Right lobe of liver (tissue), 4 donors: Measurements from ENCODE around the gene KRCC1.

Source experiments
- CTCF ChIP-seq, 4 donors: fragments of 200-600 bp in 3 of 4; fragments of 450-650 bp in 1 of 4; IDR thresholded peaks; one replicate each; pipeline versions ENCODE4 v1.5.1 to v1.8.0; 2016 to 2022; ENCODE audit warnings: antibody characterized with exemption in 4 of 4, mild to moderate bottlenecking in 2 of 4
- POLR2A ChIP-seq: fragments of 450-650 bp; IDR thresholded peaks from one replicate; pipeline ENCODE4 v1.6.1; 2017; ENCODE audit warnings: antibody characterized with exemption, mild to moderate bottlenecking
- donor health status: DM: no; HTN: no; CAD: no.
- donor health status: DM: no; HTN: no; CAD: no.
- donor health status: DM: no; HTN: yes; CAD: no.

DNA sequence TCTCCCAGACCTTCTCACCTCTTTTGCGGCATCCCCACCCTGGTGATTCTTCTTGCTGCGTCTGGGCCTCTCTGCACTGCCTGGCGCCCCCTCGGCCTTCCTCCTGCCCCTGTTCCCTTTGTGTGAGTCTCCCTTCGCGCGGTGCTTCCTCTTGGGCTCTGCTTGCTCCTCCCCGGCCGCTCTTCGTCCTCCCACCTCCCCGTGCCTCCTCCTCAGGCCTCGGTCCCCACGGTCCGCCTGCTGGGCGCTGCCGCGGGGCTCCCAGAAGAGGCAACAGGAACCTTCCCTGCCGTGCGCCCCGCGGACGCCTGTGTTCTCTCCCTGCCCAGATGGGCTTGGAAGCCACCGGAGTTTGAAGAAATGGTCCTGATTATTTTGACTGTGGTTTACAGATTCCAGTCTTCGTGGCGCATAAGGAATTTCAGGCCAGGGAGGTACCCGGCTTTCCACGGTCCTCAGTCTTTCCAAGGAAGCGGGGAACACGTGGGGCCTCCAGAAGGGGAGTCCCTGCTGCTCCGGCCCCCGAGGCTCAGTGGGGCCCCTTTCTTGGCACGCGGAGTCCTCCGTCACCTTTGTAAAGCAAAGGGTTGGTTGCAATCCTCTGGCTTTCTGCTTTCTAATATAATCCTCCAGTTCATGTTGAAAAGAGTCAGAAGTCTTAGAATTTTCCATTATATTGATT lies 52.4 kb downstream of the KRCC1 start:
- TF ChIP-seq CTCF (IDR thresholded peaks at IDR 0.05) (no peak), POLR2A (no peak)
